Upper lobe of left lung (tissue), 6 donors: Measurements from ENCODE around the gene RTEL1. TPM values are rescaled to one million over a fixed set of nuclear protein-coding genes. Genes with fewer than 3 reads are reported as not detected.
A peak's percentile ranks its signal among the peaks of the same experiment; 100 is the strongest.

Experiments used
- ATAC-seq, 2 donors: fragments of 200-7000 bp; cut with Tn5 transposase; one replicate each; pipeline ENCODE4 v1.9.1; 2022; ENCODE audit warnings: mild to moderate bottlenecking in 2 of 2, moderate library complexity in 2 of 2; ENCODE audit not compliant: low FRiP score in 2 of 2
- DNase-seq, 2 donors: peaks; one replicate each; pipeline ENCODE4 v3.0.0-alpha.2; 2019 to 2020
- H3K27ac ChIP-seq, 4 donors: fragments of 200-600 bp; sonication (generic); one replicate each; pipeline ENCODE4 v1.5.1; 2016 to 2019
- H3K27me3 ChIP-seq, 4 donors: fragments of 200-600 bp; sonication (generic); one replicate each; pipeline ENCODE4 v1.5.1; 2017 to 2019
- H3K36me3 ChIP-seq, 4 donors: fragments of 200-600 bp; sonication (generic); one replicate each; pipeline ENCODE4 v1.5.1; 2016 to 2019
- H3K4me1 ChIP-seq, 4 donors: fragments of 200-600 bp; sonication (generic); one replicate each; pipeline ENCODE4 v1.5.1; 2018 to 2019
- H3K4me3 ChIP-seq, 4 donors: fragments of 200-600 bp; sonication (generic); one replicate each; pipeline ENCODE4 v1.5.1; 2017 to 2019; ENCODE audit warnings: mild to moderate bottlenecking in 2 of 4, moderate library complexity in 1 of 4
- H3K9me3 ChIP-seq, 4 donors: fragments of 200-600 bp; sonication (generic); one replicate each; pipeline ENCODE4 v1.5.1; 2018 to 2019
- EP300 ChIP-seq, 4 donors: sonication (generic); formaldehyde crosslinking; IDR thresholded peaks; one replicate each; pipeline ENCODE4 v1.5.1; 2017; ENCODE audit warnings: antibody characterized with exemption in 4 of 4, control low read depth in 2 of 4
- POLR2A ChIP-seq, 4 donors: fragments of 450-650 bp; IDR thresholded peaks; one replicate each; pipeline ENCODE4 v1.5.1; 2016 to 2017; ENCODE audit warnings: antibody characterized with exemption in 4 of 4, mild to moderate bottlenecking in 2 of 4
- POLR2AphosphoS5 ChIP-seq, 2 donors: sonication (generic); formaldehyde crosslinking; IDR thresholded peaks; one replicate each; pipeline ENCODE4 v1.5.1; 2017; ENCODE audit warnings: antibody characterized with exemption in 2 of 2
- WGBS, 2 donors: methylation state at CpG; one replicate each; pipeline ENCODE4 v1.1.5; 2017 to 2018; 5-methylcytosine and 5-hydroxymethylcytosine counted together
- total RNA-seq, 6 donors: library from RNA; depleted of rRNA in 4 of 6; stranded (reverse); fragments of >200 nt in 4 of 6; gene quantifications; one replicate each; pipeline versions ENCODE4 v1.1.0 to v1.2.1, GENCODE V29; 2016 to 2021
- TF ChIP-seq, protein P1 (sequence below), 6 experiments: fragments of 450-650 bp in 4 of 6; fragments of 200-600 bp in 2 of 6; sonication (generic) in 2 of 6; IDR thresholded peaks; one replicate each; pipeline ENCODE4 v1.5.1; 2016 to 2019; ENCODE audit warnings: antibody characterized with exemption in 6 of 6
- donor health status: DM: no; HTN: no; CAD: no; lungs with moderate emphysema.
- donor health status: DM: no; HTN: yes; CAD: no; lungs with severe emphysema.

The RTEL1 gene
- total RNA-seq, 6 donors from 2014 or later: 8.6 to 73.3 (median 32.5) TPM

DNA sequence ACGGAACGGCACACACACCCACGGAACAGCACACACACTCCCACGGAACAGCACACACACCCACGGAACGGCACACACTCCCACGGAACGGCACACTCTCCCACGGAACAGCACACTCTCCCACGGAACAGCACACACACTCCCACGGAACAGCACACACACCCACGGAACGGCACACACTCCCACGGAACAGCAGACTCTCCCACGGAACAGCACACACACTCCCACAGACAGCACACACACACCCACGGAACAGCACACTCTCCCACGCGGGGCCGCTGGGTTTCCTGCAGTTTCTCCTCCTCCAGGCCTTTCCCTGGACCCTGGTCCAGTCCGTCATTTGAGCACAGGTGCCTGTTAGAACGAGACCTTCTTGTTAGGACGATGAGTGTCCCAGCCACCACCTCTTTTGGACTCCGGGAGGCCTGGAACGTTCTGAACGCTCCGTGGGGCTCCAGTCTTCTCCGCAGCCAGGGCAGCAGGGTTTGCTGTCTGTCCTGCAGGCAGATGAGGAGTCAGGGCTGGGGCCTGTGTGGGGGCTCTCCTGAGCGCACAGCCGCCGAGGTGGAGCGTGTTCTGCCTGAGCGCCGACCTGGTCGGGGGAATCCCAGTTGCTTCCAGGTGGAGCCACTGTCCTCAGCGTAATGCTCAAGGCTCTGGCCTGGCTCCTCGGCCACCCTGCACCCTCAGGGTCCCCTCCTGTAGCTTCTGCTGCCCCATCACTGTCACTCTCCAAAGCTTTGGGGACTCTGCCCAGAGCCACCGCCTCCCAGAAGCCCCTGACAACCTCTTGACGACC, 20.8 kb downstream of the RTEL1 start:
- no peak for ATAC-seq
- no peak overlapping the region for H3K4me3 ChIP-seq
- TF ChIP-seq POLR2AphosphoS5 (IDR thresholded peaks at IDR 0.05): no peak
- TF ChIP-seq, protein P1, sequence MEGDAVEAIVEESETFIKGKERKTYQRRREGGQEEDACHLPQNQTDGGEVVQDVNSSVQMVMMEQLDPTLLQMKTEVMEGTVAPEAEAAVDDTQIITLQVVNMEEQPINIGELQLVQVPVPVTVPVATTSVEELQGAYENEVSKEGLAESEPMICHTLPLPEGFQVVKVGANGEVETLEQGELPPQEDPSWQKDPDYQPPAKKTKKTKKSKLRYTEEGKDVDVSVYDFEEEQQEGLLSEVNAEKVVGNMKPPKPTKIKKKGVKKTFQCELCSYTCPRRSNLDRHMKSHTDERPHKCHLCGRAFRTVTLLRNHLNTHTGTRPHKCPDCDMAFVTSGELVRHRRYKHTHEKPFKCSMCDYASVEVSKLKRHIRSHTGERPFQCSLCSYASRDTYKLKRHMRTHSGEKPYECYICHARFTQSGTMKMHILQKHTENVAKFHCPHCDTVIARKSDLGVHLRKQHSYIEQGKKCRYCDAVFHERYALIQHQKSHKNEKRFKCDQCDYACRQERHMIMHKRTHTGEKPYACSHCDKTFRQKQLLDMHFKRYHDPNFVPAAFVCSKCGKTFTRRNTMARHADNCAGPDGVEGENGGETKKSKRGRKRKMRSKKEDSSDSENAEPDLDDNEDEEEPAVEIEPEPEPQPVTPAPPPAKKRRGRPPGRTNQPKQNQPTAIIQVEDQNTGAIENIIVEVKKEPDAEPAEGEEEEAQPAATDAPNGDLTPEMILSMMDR (IDR thresholded peaks at IDR 0.05): no peak
- no peak for TF ChIP-seq EP300 (IDR thresholded peaks at IDR 0.05)
- H3K36me3 ChIP-seq: peaks cover 0 to 61% (median 21%) of the 10 kb centered on the region in 4 donors
- H3K4me1 ChIP-seq: peaks cover 0 to 13% (median 3%) of the 10 kb centered on the region in 4 donors
- WGBS, 2 donors: 90 to 93% methylated on average over 30 to 38 of the region's 38 CpGs
- H3K9me3 ChIP-seq: no peaks in the 10 kb centered on the region
- no peaks in the 10 kb centered on the region for H3K27me3 ChIP-seq
- peak in 1 of 2 donors; percentile 61 for DNase-seq
- H3K27ac ChIP-seq: no peak overlapping the region

- ATAC-seq (no peak), DNase-seq (no peak)
- peaks cover 0 to 51% (median 16%) of the 10 kb centered on the region in 4 donors for H3K36me3 ChIP-seq
- no peak overlapping the region for H3K27ac ChIP-seq
- H3K9me3 ChIP-seq: no peaks in the 10 kb centered on the region
- 89 to 91% methylated on average over 17 to 19 of the region's 19 CpGs for WGBS, 2 donors
- H3K4me3 ChIP-seq: no peak overlapping the region
- peaks cover 0 to 13% (median 3%) of the 10 kb centered on the region in 4 donors for H3K4me1 ChIP-seq
- TF ChIP-seq POLR2AphosphoS5 (IDR thresholded peaks at IDR 0.05) (no peak), POLR2A (IDR thresholded peaks at IDR 0.05) (no peak), EP300 (IDR thresholded peaks at IDR 0.05) (no peak)
- TF ChIP-seq, protein P1 (IDR thresholded peaks at IDR 0.05): no peak
- H3K27me3 ChIP-seq: no peaks in the 10 kb centered on the region
Observed at GRCh38 chr20:63679799-63680305, 21.7 kb downstream of the RTEL1 start.

- no peaks in the 10 kb centered on the region for H3K9me3 ChIP-seq
- H3K4me1 ChIP-seq: peaks cover 0 to 15% (median 6%) of the 10 kb centered on the region in 4 donors
- H3K36me3 ChIP-seq: peaks cover 0 to 46% (median 16%) of the 10 kb centered on the region in 4 donors
- H3K4me3 ChIP-seq: no peak overlapping the region
- no peak overlapping the region for H3K27ac ChIP-seq
- 96 to 98% methylated on average over 8 to 12 of the region's 13 CpGs for WGBS, 2 donors
- no peaks in the 10 kb centered on the region for H3K27me3 ChIP-seq
- TF ChIP-seq POLR2AphosphoS5 (IDR thresholded peaks at IDR 0.05): no peak
- TF ChIP-seq, protein P1 (IDR thresholded peaks at IDR 0.05): no peak
- TF ChIP-seq EP300 (IDR thresholded peaks at IDR 0.05): no peak
- TF ChIP-seq POLR2A (IDR thresholded peaks at IDR 0.05): no peak
- DNase-seq: peak in 1 of 2 donors; percentile 75
- ATAC-seq: no peak
Observed at GRCh38 chr20:63680427-63680826, 22.3 kb downstream of the RTEL1 start.

- DNase-seq (peak in 1 of 2 donors; percentile 70), ATAC-seq (no peak)
- 93 to 95% methylated on average over 19 to 22 of the region's 23 CpGs for WGBS, 2 donors
- H3K36me3 ChIP-seq: peaks cover 0 to 40% (median 13%) of the 10 kb centered on the region in 4 donors
- peaks cover 3 to 22% (median 12%) of the 10 kb centered on the region in 4 donors for H3K4me1 ChIP-seq
- H3K27ac ChIP-seq: no peak overlapping the region
- H3K4me3 ChIP-seq: no peak overlapping the region
- TF ChIP-seq POLR2AphosphoS5 (IDR thresholded peaks at IDR 0.05) (no peak), EP300 (IDR thresholded peaks at IDR 0.05) (no peak), POLR2A (IDR thresholded peaks at IDR 0.05) (no peak)
- TF ChIP-seq, protein P1 (IDR thresholded peaks at IDR 0.05): no peak
- no peaks in the 10 kb centered on the region for H3K27me3 ChIP-seq
- H3K9me3 ChIP-seq: no peaks in the 10 kb centered on the region
Observed at GRCh38 chr20:63680857-63681608, 22.9 kb downstream of the RTEL1 start.
